Measurements from ENCODE around the gene SLC2A4.
"Not testable (repeated sequence)": the region's sequence is repeated elsewhere in the genome, so short reads cannot be mapped to it uniquely, and the experiment has no call there.

The SLC2A4 gene

GRCh38 chr17:7327056-7327455 lies 45.5 kb downstream of the SLC2A4 start:
- no peak for DNase-seq

GRCh38 chr17:7327501-7327900 lies 46.0 kb downstream of the SLC2A4 start:
- DNase-seq: no peak

GRCh38 chr17:7328009-7328408 lies 46.5 kb downstream of the SLC2A4 start:
- no peak for DNase-seq

DNA sequence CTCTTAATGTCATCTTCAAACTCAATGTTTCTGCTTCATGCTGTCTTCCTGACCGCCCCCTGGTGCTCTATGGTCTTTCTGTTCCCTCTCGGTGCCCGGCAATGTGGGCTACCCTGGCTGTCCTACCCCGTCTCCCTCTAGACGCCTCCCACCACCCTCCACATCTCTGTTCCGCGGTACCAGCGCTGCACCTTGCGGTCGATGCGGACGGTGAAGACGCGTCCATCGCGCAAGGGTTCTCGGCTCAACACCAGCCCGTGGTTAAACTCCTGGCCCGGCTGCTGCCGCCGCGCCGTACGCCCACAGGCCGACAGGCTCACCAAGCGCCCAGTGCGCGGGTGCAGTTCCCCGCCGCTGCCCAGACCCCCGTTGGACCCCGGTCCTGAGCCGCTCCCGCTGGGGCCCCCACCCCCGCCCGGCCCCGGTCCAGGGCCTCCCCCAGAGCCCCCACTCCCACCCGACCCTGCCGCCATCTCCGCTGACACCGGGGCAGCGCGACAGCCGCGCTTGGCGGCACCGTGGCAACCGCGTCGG lies 47.4 kb downstream of the SLC2A4 start, which contains the start of gene NEURL4:
TSS of gene NEURL4 (minus strand) at position 496 of the 534 bp plus-strand sequence. CDS start at position 473, 23 bp downstream.
- peak; percentile 20 for DNase-seq

DNA sequence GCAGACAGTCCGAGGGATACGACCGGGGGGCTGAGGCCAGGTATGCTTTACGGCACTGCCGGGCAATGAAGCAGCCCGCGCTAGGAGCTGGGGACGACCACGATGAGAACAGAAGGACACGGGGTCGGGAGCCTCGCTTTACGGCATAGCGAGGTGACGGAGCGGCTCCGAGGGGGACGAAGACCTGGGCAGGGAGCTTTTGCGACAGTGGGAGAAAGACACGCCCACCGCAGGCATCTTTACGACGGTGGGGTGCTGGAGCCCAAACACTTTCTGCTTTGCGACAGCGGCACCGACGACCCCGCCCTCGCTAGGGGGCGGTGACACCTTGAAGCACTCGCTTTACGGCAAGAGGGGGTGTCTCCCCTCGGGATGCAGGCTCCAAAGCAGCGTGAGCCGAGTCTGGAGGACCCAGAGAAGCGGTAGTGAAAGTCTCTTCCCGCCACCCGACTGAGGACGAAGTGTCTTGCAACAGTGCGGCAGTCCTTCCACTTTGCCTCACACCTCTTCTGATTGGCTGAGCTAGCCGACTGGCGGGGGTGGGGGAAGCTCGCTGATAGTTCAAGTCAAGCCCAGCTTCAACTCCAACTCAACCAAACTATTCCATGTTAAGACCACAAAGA lies 48.0 kb downstream of the SLC2A4 start:
- peak; percentile 95 for DNase-seq

GRCh38 chr17:7329997-7330637 lies 48.6 kb downstream of the SLC2A4 start:
- DNase-seq: peak; percentile 71

DNA sequence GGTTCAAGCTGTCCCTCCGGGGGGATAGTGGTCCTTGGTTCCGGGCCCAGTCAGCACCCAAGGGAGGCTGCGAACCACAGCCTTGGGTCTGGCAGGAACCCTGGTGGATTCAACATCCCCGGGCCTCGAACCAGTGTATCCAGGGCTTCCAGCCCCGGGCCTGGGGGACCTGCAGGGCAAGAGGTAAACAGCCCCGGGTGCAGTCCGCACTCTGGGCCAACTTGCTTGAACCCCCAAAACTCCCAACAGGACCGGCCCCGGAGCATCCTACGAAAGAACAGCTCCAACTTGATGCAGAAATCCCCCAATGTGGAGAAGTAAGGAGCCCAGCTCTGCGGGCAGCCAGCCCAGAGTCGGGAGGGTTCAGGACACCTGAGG lies 49.1 kb downstream of the SLC2A4 start:
- DNase-seq: no peak

DNA sequence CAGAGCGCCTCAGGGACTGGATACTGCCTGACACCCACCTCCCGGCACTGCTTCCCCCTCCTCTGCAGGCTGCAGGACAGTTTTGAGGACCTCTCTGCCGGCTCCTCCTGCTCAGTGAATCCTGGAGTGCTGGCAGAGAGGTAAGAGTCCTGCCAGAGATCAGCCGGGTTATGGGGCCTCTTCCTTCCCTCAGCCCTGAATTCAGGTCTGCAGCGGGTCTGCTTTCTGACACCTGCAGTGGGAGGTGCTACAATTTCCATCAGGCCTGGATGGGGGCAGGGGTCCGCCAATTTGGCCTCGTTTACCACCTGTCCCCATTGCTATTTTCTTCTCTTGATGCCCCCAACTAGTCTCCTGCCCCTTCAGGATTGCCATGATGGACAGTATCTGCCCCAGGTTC lies 50.6 kb downstream of the SLC2A4 start:
- no peak for DNase-seq

DNA sequence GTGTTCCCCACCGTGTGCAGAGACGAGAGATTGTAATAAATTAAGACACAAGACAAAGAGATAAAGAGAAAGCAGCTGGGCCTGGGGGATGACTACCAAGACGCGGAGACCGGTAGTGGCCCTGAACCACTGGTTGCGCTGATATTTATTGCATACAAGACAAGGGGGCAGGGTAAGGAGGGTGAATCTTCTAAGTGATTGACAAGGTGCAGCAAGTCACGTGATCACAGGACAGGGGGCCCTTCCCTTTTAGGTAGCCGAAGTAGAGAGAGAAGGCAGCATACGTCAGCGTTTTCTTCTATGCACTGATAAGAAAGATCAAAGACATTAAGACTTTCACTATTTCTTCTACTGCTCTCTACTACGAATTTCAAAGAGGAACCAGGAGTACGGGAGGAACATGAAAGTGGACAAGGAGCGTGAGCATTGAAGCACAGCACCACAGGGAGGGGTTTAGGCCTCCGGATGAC lies 51.1 kb downstream of the SLC2A4 start:
- peak; percentile 52 for DNase-seq

- DNase-seq: no peak
Measured at GRCh38 chr17:7334938-7335538, 53.5 kb downstream of the SLC2A4 start.

DNA sequence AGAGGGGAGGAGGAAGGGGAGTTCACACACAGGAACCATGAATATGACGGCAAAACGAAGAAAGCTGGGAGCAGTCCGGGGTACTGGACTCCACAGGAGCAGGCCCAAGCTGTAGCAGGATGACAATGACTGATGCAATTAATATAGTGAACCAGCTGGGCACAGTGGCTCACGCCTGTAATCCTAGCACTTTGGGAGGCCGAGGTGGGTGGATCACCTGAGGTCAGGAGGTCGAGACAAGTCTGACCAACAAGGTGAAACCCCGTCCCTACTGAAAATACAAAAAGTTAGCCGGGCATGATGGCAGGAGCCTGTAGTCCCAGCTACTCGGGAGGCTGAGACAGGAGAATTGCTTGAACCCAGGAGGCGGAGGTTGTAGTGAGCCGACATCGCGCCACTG lies 54.2 kb downstream of the SLC2A4 start:
- DNase-seq: not testable (repeated sequence)

DNA sequence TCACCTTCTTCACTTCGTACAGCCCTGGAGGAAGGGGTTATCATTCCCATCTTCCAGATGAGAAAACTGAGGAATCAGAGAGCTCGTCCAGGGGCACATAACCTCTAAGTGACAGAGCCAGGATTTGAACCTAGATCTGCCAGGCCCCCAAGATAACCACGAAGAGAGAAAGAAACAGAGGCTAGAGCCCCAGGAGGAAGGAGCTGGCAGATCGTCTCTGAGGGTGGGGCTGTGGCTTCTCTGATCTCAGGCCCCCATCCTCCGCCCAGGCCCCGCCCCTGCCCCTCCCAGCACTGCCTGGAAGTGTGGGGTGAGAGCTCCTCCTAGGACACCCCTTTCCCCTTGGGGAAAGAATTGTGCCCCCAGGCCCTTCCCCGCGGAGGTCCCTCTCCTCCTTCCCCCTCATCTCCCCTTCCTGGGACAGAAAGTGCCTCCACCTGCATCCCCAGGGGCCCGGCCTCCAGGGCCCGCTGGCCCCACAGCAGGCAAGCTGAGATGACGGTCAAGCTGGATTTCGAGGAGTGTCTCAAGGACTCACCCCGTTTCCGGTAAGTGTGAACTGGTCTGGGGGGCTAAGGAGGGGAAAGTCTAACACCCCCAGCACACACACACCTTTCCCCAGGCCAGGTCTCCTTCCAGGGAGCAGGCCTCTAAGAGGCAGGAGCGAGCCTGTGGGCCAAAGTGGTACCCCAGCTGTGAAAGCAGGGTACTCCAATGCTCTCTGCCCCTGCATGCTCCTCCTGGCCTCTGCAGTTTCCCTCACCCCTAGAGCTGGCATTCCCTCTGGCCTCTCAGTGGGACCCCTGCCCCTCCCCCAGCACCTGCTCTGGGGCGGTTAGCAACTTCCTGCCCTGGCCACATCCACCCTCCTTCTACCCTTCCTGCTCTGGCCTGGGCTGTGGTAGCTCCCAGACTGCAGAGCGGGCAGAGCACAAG lies 55.0 kb downstream of the SLC2A4 start, which contains the start of gene ACAP1:
TSS of gene ACAP1 (plus strand) at position 290 of the 936 bp plus-strand sequence. CDS start at position 496, 206 bp downstream.
- DNase-seq: peak; percentile 77

DNA sequence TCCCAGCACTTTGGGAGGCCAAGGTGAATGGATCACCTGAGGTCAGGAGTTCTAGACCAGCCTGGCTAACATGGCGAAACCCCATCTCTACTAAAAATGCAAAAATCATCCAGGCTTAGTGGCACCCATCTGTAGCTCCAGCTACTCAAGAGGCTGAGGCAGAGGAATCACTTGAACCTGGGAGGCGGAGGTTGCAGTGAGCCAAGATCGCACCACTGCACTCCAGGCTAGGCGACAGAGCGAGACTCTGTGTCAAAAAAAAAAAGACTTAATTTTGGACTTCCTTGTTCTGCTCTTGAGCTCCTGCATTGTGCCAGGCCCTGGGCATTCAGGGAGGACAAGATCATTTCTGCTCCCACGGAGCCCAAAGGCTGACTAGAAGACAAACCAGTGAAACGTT lies 56.1 kb downstream of the SLC2A4 start:
- not testable (repeated sequence) for DNase-seq

Measured in effector CD4-positive, alpha-beta T cell (primary cell).